ENCODE data around the gene POLE2.
"Not testable (repeated sequence)": the region's sequence is repeated elsewhere in the genome, so short reads cannot be mapped to it uniquely, and the experiment has no call there.

The POLE2 gene

GRCh38 chr14:49687942-49688700, at the start of gene POLE2:
Gene POLE2 (minus strand): TSS chr14:49688214. CDS start chr14:49688203, 11 bp downstream.
- TF ChIP-seq CTCF (IDR thresholded peaks at IDR 0.05; ENCODE audit: insufficient read depth, low read depth, low read length, missing control alignments), result peak; percentile 6
- H3K4me3 ChIP-seq (ENCODE audit: low read length), result peak within 1 kb of the TSS; percentile 70
- DNase-seq (ENCODE audit: low read depth), result peak; percentile 72

GRCh38 chr14:49735669-49736068, 47.7 kb upstream of the POLE2 start:
- DNase-seq (ENCODE audit: low read depth); H3K4me3 ChIP-seq (ENCODE audit: low read length): not testable (repeated sequence)

GRCh38 chr14:49733836-49734235, 45.8 kb upstream of the POLE2 start:
- TF ChIP-seq CTCF (IDR thresholded peaks at IDR 0.05; ENCODE audit: insufficient read depth, low read depth, low read length, missing control alignments), result no peak
- no peak overlapping the region for H3K4me3 ChIP-seq (ENCODE audit: low read length)
- no peak for DNase-seq (ENCODE audit: low read depth)

- no peak overlapping the region for H3K4me3 ChIP-seq (ENCODE audit: low read length)
- no peak for DNase-seq (ENCODE audit: low read depth)
- no peak for TF ChIP-seq CTCF (IDR thresholded peaks at IDR 0.05; ENCODE audit: insufficient read depth, low read depth, low read length, missing control alignments)
These were observed 44.9 kb upstream of the POLE2 start for GRCh38 chr14:49732896-49733295.

- DNase-seq (ENCODE audit: low read depth), result no peak
- H3K4me3 ChIP-seq (ENCODE audit: low read length), result no peak overlapping the region
- TF ChIP-seq CTCF (IDR thresholded peaks at IDR 0.05; ENCODE audit: insufficient read depth, low read depth, low read length, missing control alignments), result no peak
These were observed 39.2 kb upstream of the POLE2 start for GRCh38 chr14:49727171-49727570.

GRCh38 chr14:49721733-49722435, 33.9 kb upstream of the POLE2 start:
- not testable (repeated sequence) for DNase-seq (ENCODE audit: low read depth); H3K4me3 ChIP-seq (ENCODE audit: low read length)

- no peak overlapping the region for H3K4me3 ChIP-seq (ENCODE audit: low read length)
- no peak for TF ChIP-seq CTCF (IDR thresholded peaks at IDR 0.05; ENCODE audit: insufficient read depth, low read depth, low read length, missing control alignments)
- DNase-seq (ENCODE audit: low read depth), result no peak
These were observed 32.7 kb upstream of the POLE2 start for GRCh38 chr14:49720744-49721143.

- DNase-seq (ENCODE audit: low read depth); H3K4me3 ChIP-seq (ENCODE audit: low read length): not testable (repeated sequence)
These were observed 23.0 kb upstream of the POLE2 start for GRCh38 chr14:49710993-49711392.

- not testable (repeated sequence) for DNase-seq (ENCODE audit: low read depth); H3K4me3 ChIP-seq (ENCODE audit: low read length)
These were observed 16.5 kb upstream of the POLE2 start for GRCh38 chr14:49704471-49704870.
